ENCODE results near the gene COBL.

Gene COBL

DNA sequence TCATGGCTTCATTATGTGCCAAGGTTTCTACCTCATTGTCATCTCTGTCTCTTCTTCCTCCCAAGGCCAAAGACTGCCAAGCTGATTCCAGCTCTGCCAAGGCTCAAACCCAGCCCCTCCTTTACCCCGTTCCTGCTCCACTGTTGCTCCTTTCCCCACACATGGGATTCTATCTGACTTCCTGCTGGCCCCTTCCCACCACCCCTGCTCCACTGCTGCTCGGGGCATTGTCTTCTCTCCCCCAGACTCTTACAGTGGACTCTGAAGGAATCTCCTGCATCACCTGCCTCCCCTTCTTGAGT lies 86.3 kb downstream of the COBL start:
- TF ChIP-seq, protein P1, sequence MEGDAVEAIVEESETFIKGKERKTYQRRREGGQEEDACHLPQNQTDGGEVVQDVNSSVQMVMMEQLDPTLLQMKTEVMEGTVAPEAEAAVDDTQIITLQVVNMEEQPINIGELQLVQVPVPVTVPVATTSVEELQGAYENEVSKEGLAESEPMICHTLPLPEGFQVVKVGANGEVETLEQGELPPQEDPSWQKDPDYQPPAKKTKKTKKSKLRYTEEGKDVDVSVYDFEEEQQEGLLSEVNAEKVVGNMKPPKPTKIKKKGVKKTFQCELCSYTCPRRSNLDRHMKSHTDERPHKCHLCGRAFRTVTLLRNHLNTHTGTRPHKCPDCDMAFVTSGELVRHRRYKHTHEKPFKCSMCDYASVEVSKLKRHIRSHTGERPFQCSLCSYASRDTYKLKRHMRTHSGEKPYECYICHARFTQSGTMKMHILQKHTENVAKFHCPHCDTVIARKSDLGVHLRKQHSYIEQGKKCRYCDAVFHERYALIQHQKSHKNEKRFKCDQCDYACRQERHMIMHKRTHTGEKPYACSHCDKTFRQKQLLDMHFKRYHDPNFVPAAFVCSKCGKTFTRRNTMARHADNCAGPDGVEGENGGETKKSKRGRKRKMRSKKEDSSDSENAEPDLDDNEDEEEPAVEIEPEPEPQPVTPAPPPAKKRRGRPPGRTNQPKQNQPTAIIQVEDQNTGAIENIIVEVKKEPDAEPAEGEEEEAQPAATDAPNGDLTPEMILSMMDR (conservative IDR thresholded peaks at IDR 0.05; ENCODE audit: low read depth, low read length): no peak
- DNase-seq (ENCODE audit: low read depth): no peak
- no peak overlapping the region for H3K4me3 ChIP-seq (ENCODE audit: low read depth, low read length)

DNA sequence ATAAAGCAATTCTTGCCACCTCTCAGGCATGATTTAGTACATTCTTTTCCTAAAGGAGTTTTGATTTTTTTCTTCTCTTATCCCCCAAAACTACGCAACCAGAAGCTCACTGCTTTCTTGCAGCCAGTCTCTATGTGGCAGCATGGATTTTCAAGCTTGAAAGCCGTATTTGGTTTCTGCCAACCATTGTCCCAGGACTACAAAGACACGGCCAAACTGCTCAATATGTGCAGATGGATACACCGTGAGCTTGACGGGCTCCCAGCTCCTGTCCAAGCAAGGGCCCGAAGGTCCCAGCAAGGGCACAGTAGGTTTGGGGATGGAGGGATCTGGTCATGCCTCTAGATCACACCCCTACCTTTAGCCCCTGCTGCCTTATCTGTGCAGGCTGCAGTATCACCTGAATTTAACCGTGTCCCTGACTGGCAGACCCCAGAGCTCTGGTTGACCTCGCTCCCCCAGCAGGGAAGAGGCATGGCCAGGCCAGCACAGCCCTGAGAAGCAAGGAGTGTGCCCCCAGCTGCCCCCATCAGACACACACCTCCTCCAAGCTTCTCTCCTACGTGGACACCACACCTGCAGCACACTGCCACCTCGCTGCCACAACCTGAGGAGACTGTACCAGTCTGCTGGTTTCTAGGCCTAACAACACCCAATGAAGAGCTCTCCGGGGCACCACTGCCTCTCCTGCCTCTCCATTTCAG lies 86.8 kb downstream of the COBL start:
- no peak overlapping the region for H3K4me3 ChIP-seq (ENCODE audit: low read depth, low read length)
- no peak for DNase-seq (ENCODE audit: low read depth)
- TF ChIP-seq, protein P1 (conservative IDR thresholded peaks at IDR 0.05; ENCODE audit: low read depth, low read length): no peak

DNA sequence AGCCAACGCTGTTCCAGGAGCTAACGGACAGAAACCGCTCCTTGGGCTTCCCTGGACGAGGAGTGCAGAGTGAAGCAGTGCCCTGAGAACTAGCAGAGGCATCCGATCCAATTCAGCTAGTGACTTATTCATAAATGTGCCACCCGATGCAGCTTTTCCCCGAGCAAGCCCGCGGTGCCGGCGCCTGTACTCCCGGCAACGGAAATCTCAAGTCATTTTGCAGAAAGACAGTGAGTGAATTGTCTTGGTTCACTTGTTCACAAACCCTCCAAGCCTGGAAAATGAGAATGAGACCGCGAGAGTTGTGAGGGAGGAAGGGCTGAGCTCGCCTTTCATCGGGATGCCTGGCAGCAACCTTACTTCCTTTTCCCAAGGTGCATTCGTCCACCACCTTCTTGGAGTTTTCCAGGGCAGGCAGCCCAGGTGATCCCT lies 87.5 kb downstream of the COBL start:
- H3K4me3 ChIP-seq (ENCODE audit: low read depth, low read length): no peak overlapping the region
- DNase-seq (ENCODE audit: low read depth): no peak
- TF ChIP-seq, protein P1 (conservative IDR thresholded peaks at IDR 0.05; ENCODE audit: low read depth, low read length): no peak

DNA sequence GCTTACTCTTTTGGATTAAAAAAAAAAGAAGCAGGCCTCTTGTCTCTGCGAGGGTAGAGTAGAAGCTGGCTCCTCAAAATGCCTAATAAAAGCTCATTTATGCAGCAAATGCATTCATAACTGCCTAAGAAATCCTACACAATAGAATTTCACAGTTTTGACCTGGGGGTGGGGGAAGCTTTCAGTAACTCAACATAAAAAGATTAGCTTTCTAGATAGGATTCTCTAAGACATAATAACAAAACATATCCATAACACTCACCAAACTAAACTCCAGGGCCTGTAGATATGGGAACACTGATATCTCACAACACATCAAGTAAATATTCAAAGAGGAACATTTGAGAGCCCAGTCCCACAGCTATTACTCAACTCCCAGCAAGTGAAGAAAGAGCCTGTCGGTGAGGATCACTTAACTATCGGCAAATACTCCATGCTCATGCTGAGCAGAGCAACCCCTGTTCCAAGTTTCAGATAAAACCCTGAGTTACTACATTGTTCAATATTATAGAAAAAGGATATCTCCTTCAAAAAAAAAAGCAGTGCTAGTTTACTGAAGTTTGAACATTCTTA lies 88.1 kb downstream of the COBL start:
- DNase-seq (ENCODE audit: low read depth): no peak
- TF ChIP-seq, protein P1 (conservative IDR thresholded peaks at IDR 0.05; ENCODE audit: low read depth, low read length): no peak
- no peak overlapping the region for H3K4me3 ChIP-seq (ENCODE audit: low read depth, low read length)

DNA sequence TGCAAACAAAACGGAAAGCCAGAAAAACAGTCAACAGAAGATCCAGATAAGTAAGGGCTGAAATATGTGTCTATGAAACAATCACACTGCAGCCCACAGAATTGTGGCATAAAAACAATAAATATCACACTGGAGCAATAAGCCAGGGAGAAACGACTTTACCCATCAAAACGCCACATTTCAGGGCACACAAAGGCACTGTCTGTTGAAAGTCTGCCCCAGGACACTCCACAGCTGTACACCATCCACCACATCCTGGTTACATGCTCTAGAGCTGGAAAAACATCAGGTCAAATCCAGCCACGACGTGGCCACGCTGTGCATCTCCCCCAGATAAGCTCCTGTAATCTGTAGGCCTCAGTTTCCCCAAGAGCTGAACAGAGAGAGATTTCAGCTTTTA lies 88.7 kb downstream of the COBL start:
- TF ChIP-seq, protein P1 (conservative IDR thresholded peaks at IDR 0.05; ENCODE audit: low read depth, low read length): no peak
- H3K4me3 ChIP-seq (ENCODE audit: low read depth, low read length): no peak overlapping the region
- DNase-seq (ENCODE audit: low read depth): no peak

DNA sequence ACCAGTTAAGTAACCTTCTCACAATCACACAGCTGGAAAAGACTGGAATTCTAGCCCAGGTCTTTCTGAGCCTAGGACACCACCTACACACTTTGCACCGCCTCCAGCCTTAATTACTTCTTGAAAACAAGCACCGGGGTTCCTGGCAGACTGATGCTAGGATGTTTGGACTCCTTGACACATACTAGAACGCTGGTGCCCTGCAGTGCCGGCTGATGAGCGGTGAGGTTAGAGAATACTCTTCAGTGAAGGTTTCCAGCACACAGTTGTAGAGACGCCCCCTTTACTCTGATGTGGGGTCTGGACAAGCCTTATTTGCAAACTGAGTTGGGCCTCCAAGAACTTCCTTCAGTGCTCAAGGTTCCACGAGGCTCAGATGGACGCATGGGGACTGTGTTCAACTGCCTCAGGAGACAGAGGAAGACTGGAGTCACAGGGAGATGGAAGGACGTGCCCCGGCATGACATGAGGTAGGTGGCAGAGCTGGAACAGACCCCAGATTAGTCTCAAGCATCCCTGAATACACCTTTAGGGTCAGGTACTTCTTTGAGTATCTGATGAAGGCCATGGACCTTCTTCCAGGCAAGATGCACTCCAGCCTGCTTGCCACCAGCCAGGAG lies 89.6 kb downstream of the COBL start:
- no peak overlapping the region for H3K4me3 ChIP-seq (ENCODE audit: low read depth, low read length)
- DNase-seq (ENCODE audit: low read depth): no peak
- TF ChIP-seq, protein P1 (conservative IDR thresholded peaks at IDR 0.05; ENCODE audit: low read depth, low read length): no peak

Data from choroid plexus epithelial cell (primary cell).